K562 (cell line): ENCODE results near the gene U2SURP. TPM values are rescaled to one million over a fixed set of nuclear protein-coding genes. Genes with fewer than 3 reads are reported as not detected.

Source experiments
- ATAC-seq: fragments of 200-7000 bp; cut with Tn5 transposase; 3 replicates; pipeline ENCODE4 v1.9.1; 2020; ENCODE audit warnings: moderate library complexity
- BruUV-seq: library from RNA; stranded (reverse); fragments of 400-500 nt; replicated peaks from 2 replicates; lab custom pipeline; 2021; lab: Mats Ljungman, UMichigan
- CTCF ChIA-PET: fragments of 300-600 bp; formaldehyde crosslinking; extraction: SDS; loops from one replicate; lab custom pipeline; 2021; ENCODE audit warnings: low intra/inter-chr PET ratio; lab: Yijun Ruan, JAX
- POLR2A ChIA-PET: fragments of 300-600, 350-650 bp; sonication (Branson Sonifier 250); formaldehyde crosslinking; extraction: SDS; loops from one replicate; lab custom pipeline; 2021; ENCODE audit warnings: antibody characterized with exemption, inconsistent platforms; lab: Yijun Ruan, JAX
- DNase-seq, 4 experiments: peaks; one replicate each; pipeline versions ENCODE4 v3.0.0 to v3.0.0-alpha.2; 2011 to 2018; ENCODE audit warnings: low spot score in 3 of 4, mixed read lengths in 3 of 4; ENCODE audit errors: extremely low read depth in 1 of 4
- FAIRE-seq: peaks from 2 replicates; lab custom pipeline; 2011; peaks lifted over from hg19 to GRCh38; lab: Jason Lieb, UNC
- H2AFZ ChIP-seq: 2 replicates; pipeline ENCODE4 v1.6.0; 2011; ENCODE audit warnings: low read depth, low read length, control low read depth, inconsistent platforms
- H3K27ac ChIP-seq: fragments of 200-600 bp; 3 replicates; pipeline ENCODE4 v1.8.0; 2011; ENCODE audit warnings: low read depth, mild to moderate bottlenecking, control low read depth, inconsistent platforms, low read length, moderate library complexity, mixed read lengths; ENCODE audit errors: extremely low read depth
- H3K27me3 ChIP-seq, 2 experiments: fragments of 300-600 bp in 1 of 2; 2 replicates in 1 of 2; 3 replicates in 1 of 2; pipeline versions ENCODE4 v1.6.0 to v1.8.0; 2011; ENCODE audit warnings: inconsistent platforms in 2 of 2, low read length in 2 of 2, mild to moderate bottlenecking in 1 of 2, mixed read lengths in 1 of 2, moderate library complexity in 1 of 2; ENCODE audit not compliant: control insufficient read depth in 2 of 2, insufficient read depth in 2 of 2
- H3K36me3 ChIP-seq: fragments of 300-600 bp; 3 replicates; pipeline ENCODE4 v1.8.0; 2011; ENCODE audit warnings: mild to moderate bottlenecking, low read length, inconsistent platforms; ENCODE audit not compliant: control insufficient read depth, insufficient read depth
- H3K4me1 ChIP-seq, 2 experiments: fragments of 200-600 bp in 1 of 2; replicated peaks in 1 of 2; 2 replicates in 1 of 2; 3 replicates in 1 of 2; pipeline versions ENCODE4 v1.5.1 to v1.8.0; 2011; ENCODE audit warnings: inconsistent platforms in 2 of 2, low read length in 2 of 2, mild to moderate bottlenecking in 1 of 2, mixed read lengths in 1 of 2, moderate library complexity in 1 of 2; ENCODE audit not compliant: control insufficient read depth in 2 of 2, insufficient read depth in 2 of 2
- H3K4me2 ChIP-seq: 2 replicates; pipeline ENCODE4 v1.6.1; 2011; ENCODE audit warnings: low read length, control low read depth, inconsistent platforms, mixed read lengths; ENCODE audit not compliant: insufficient read depth
- H3K4me3 ChIP-seq: fragments of 200-600 bp; sonication (generic), shearing (Covaris generic); 2 replicates; pipeline ENCODE4 v1.5.1; 2016; ENCODE audit warnings: control low read depth, inconsistent platforms
- H3K79me2 ChIP-seq: fragments of 200-600 bp; 3 replicates; pipeline ENCODE4 v1.8.0; 2011; ENCODE audit warnings: low read length, inconsistent platforms; ENCODE audit not compliant: control insufficient read depth, insufficient read depth
- H3K9ac ChIP-seq, 2 experiments: 2 replicates each; pipeline versions ENCODE4 v1.6.0 to v1.6.1; 2011; ENCODE audit warnings: low read depth in 2 of 2, low read length in 2 of 2, control low read depth in 1 of 2, inconsistent platforms in 1 of 2, mild to moderate bottlenecking in 1 of 2, mixed read lengths in 1 of 2; ENCODE audit not compliant: insufficient read depth in 1 of 2
- H3K9me1 ChIP-seq: one replicate; pipeline ENCODE4 v1.6.0; 2011; ENCODE audit warnings: inconsistent platforms, mild to moderate bottlenecking, low read length, moderate library complexity; ENCODE audit not compliant: control insufficient read depth, insufficient read depth
- H3K9me3 ChIP-seq: replicated peaks from 2 replicates; pipeline ENCODE4 v1.5.1; 2011; ENCODE audit warnings: low read depth, low read length, inconsistent platforms; ENCODE audit not compliant: control insufficient read depth, insufficient read depth
- H4K20me1 ChIP-seq: replicated peaks from 2 replicates; pipeline ENCODE4 v1.6.1; 2011; ENCODE audit warnings: low read length, inconsistent platforms, mixed read lengths; ENCODE audit not compliant: control insufficient read depth, insufficient read depth
- CEBPB ChIP-seq: fragments of 450-650 bp; IDR thresholded peaks from 2 replicates; pipeline ENCODE4 v1.6.1; 2016; ENCODE audit warnings: missing genetic modification characterization, missing compliant biosample characterization
- CEBPG ChIP-seq, 3 experiments: fragments of 200-800 bp in 1 of 3; sonication (Bioruptor generic) in 1 of 3; sonication (generic) in 1 of 3; formaldehyde crosslinking in 1 of 3; IDR thresholded peaks in 2 of 3; conservative IDR thresholded peaks in 1 of 3; 2 replicates each; pipeline versions ENCODE4 v1.6.1 to v1.8.0; 2016 to 2022; ENCODE audit warnings: missing compliant biosample characterization in 2 of 3, missing genetic modification characterization in 2 of 3, mild to moderate bottlenecking in 1 of 3, missing genetic modification reagents in 1 of 3
- KDM1A ChIP-seq, 2 experiments: fragments of 450-650 bp; IDR thresholded peaks; 2 replicates each; pipeline ENCODE4 v1.6.1; 2016; ENCODE audit warnings: mild to moderate bottlenecking in 2 of 2
- KLF16 ChIP-seq: IDR thresholded peaks from 2 replicates; pipeline ENCODE4 v1.6.1; 2016; ENCODE audit warnings: antibody characterized with exemption
- LCOR ChIP-seq: sonication (generic); formaldehyde crosslinking; IDR thresholded peaks from 2 replicates; pipeline ENCODE4 v1.8.0; 2022; ENCODE audit warnings: mild to moderate bottlenecking, missing genetic modification reagents
- NCOA6 ChIP-seq: fragments of 450-650 bp; IDR thresholded peaks from 2 replicates; pipeline ENCODE4 v1.6.1; 2017; ENCODE audit warnings: mild to moderate bottlenecking
- PTRF ChIP-seq: fragments of 450-650 bp; IDR thresholded peaks from 2 replicates; pipeline ENCODE4 v1.6.1; 2016; ENCODE audit warnings: mild to moderate bottlenecking, missing genetic modification characterization, missing compliant biosample characterization
- SMC3 ChIP-seq: conservative IDR thresholded peaks from 2 replicates; pipeline ENCODE4 v1.6.1; 2011; ENCODE audit warnings: low read depth, low read length, improper control_type of control experiment; ENCODE audit not compliant: insufficient read depth
- SREBF2 ChIP-seq: sonication (generic); formaldehyde crosslinking; IDR thresholded peaks from 2 replicates; pipeline ENCODE4 v1.4.0; 2020; ENCODE audit warnings: mild to moderate bottlenecking, missing genetic modification reagents
- STAG1 ChIP-seq: sonication (generic); formaldehyde crosslinking; IDR thresholded peaks from 2 replicates; pipeline ENCODE4 v1.5.0; 2020; ENCODE audit warnings: missing genetic modification reagents, borderline replicate concordance
- TCF7 ChIP-seq: sonication (generic); IDR thresholded peaks from 2 replicates; pipeline ENCODE4 v1.6.1; 2016; ENCODE audit warnings: antibody characterized with exemption, borderline replicate concordance
- ZNF41 ChIP-seq: fragments of 250-450 bp; sonication (Bioruptor Pico); conservative IDR thresholded peaks from 2 replicates; pipeline ENCODE4 v1.4.0; 2020; ENCODE audit warnings: mild to moderate bottlenecking
- ZNF551 ChIP-seq: fragments of 250-450 bp; sonication (Bioruptor Pico); IDR thresholded peaks from 2 replicates; pipeline ENCODE4 v1.5.0; 2021; ENCODE audit warnings: mild to moderate bottlenecking, moderate library complexity
- ZNF75A ChIP-seq: fragments of 450-650 bp; formaldehyde crosslinking; IDR thresholded peaks from 2 replicates; pipeline ENCODE4 v1.4.0; 2020; ENCODE audit warnings: mild to moderate bottlenecking
- ZNF780A ChIP-seq: fragments of 250-450 bp; sonication (Bioruptor Pico); IDR thresholded peaks from 2 replicates; pipeline ENCODE4 v1.5.0; 2021; ENCODE audit warnings: mild to moderate bottlenecking
- WGBS: fragments of 100-300 bp; shearing (Covaris generic); methylation state at CpG from one replicate; pipeline ENCODE4 v1.1.6; 2016; ENCODE audit warnings: low coverage, mixed read lengths; ENCODE audit not compliant: insufficient coverage; ENCODE audit errors: missing lambda C conversion rate; 5-methylcytosine and 5-hydroxymethylcytosine counted together
- in situ Hi-C: fragments of 300-500 bp; cut with MboI; formaldehyde crosslinking; loops from 4 replicates; pipeline ENCODE4 v1.15.0; 2018; ENCODE audit warnings: inconsistent platforms, mixed read lengths
- intact Hi-C: fragments of 100-400 bp; cut with micrococcal nuclease; formaldehyde crosslinking; loops from 2 replicates; pipeline ENCODE4 v1.14.2; 2022
- polyA plus RNA-seq, 8 experiments: library from polyadenylated mRNA; depleted of rRNA in 4 of 8; stranded (reverse) in 5 of 8; unstranded in 3 of 8; fragments of >200 nt; fragmentation: Nextera tagmentation in 2 of 8; fragmentation: Illumina TruSeq in 1 of 8; extraction: Ambion mirVana in 2 of 8; extraction: Trizol in 1 of 8; gene quantifications; 2 replicates each; pipeline versions ENCODE4 v1.2.1 to v1.2.3, GENCODE V29; 2011 to 2014; ENCODE audit warnings: inconsistent platforms in 1 of 8, missing spikeins in 1 of 8
- total RNA-seq, 7 experiments: library from RNA; depleted of rRNA in 6 of 7; stranded (reverse); fragments of >200 nt in 6 of 7; fragmentation: Illumina TruSeq in 2 of 7; extraction: Trizol in 2 of 7; gene quantifications; 2 replicates each; pipeline versions ENCODE4 v1.2.1 to v1.2.3, GENCODE V29; 2011 to 2021; ENCODE audit warnings: low replicate concordance in 1 of 7
- TF ChIP-seq, protein P1 (sequence below): IDR thresholded peaks from 2 replicates; pipeline ENCODE4 v1.6.1; 2012; ENCODE audit warnings: low read depth, low read length, improper control_type of control experiment, borderline replicate concordance
- TF ChIP-seq, protein P2 (sequence below): sonication (generic); formaldehyde crosslinking; IDR thresholded peaks from 2 replicates; pipeline ENCODE4 v1.8.1; 2022; ENCODE audit warnings: missing genetic modification reagents
- TF ChIP-seq, protein P3 (sequence below), 3 experiments: IDR thresholded peaks in 2 of 3; conservative IDR thresholded peaks in 1 of 3; 2 replicates each; pipeline ENCODE4 v1.5.1; 2011 to 2012; ENCODE audit warnings: low read length in 3 of 3, mild to moderate bottlenecking in 3 of 3, control low read depth in 2 of 3, improper control_type of control experiment in 1 of 3, inconsistent platforms in 1 of 3, low read depth in 1 of 3, mixed read lengths in 1 of 3, moderate library complexity in 1 of 3; ENCODE audit not compliant: insufficient read depth in 2 of 3

The U2SURP gene
- total and polyA plus RNA-seq, 9 of the 15 experiments (the other 6 are each of a cell fraction or from before 2014, with no cell fraction given): 128 to 322 (median 191) TPM

DNA sequence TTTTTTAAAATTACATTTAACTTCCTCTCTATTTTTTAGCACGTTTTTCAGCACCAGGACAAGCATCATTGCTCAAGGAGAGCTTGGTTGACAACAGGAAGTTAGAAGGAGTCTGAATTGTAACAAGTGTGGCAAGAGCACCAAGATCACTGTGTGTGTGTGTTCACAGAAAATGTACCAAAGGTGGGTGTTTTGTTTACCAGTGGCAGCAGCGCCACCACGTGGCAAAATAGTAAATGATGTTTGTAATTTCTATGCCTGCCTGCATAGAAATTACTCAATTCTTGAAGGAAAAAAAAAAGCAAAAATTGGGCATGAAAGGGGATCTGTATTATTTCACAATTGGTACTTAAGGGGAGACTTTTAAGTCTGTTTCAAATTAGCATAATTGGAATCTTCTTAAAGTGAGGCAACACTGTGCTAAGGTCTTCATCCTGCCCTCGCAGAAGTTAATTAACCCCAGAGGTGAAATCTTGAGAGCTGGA lies 7.4 kb upstream of the U2SURP start:
- no peak overlapping the region for H3K9ac ChIP-seq
- no TSS peak for BruUV-seq
- no peaks in the 10 kb centered on the region for H4K20me1 ChIP-seq
- H3K36me3 ChIP-seq: no peaks in the 10 kb centered on the region
- peaks cover 1% of the 10 kb centered on the region; the same call in 1 of the 3 replicates for H3K79me2 ChIP-seq
- peaks cover 8 to 22% of the 10 kb centered on the region in 2 experiments; a peak in 3 of 5 replicates for H3K4me1 ChIP-seq
- H3K27ac ChIP-seq: no peak overlapping the region
- intact Hi-C loops (loop anchor here (1.0 to 10.0 kb wide), 6 partner anchors 65 to 972 kb away; partner anchors contain the start of gene XRN1), in situ Hi-C loops (loop anchor here (5.0 kb wide), 2 partner anchors 172 to 407 kb away; no protein-coding TSS in a partner anchor)
- H3K27me3 ChIP-seq: no peaks in the 10 kb centered on the region
- no peak overlapping the region for H3K4me2 ChIP-seq
- H2AFZ ChIP-seq: peak overlapping the region; percentile 1; the same call in 1 of the 2 replicates
- no peaks in the 10 kb centered on the region for H3K9me1 ChIP-seq
- DNase-seq: peak; percentile 55 to 85 (median 63)
- ATAC-seq: peak; percentile 74
- CTCF ChIA-PET: interaction anchor here (0.6 to 2.9 kb wide), 8 partner anchors 18 to 868 kb away, joined by 3 to 20 read pairs (median 4); no protein-coding TSS in a partner anchor
- peak; percentile 90 for FAIRE-seq
- no peaks in the 10 kb centered on the region for H3K9me3 ChIP-seq
- POLR2A ChIA-PET: no interaction called here
- 21% methylated on average over 4 of the region's 4 CpGs for WGBS
- no peak overlapping the region for H3K4me3 ChIP-seq
- TF ChIP-seq ZNF551 (no peak), CEBPB (tag) (peak; percentile 91), STAG1 (peak; percentile 71; the same call in 1 of the 2 replicates), ZNF780A (CRISPR knock-in tag) (no peak), SREBF2 (no peak), PTRF (no peak), ZNF75A (CRISPR knock-in tag) (no peak), CEBPG (CRISPR knock-in tag; IDR thresholded peaks at IDR 0.05) (no peak), CEBPG (tag; conservative IDR thresholded peaks at IDR 0.05 in 1 of 2, IDR thresholded peaks at IDR 0.05 in 1 of 2) (peak; percentile 75 to 78), KLF16 (0 out of 2 replicates have a peak, but pooled peaks have one; percentile 12), ZNF41 (CRISPR knock-in tag) (no peak), LCOR (CRISPR knock-in tag) (0 out of 2 replicates have a peak, but pooled peaks have one; percentile 39), KDM1A (IDR thresholded peaks at IDR 0.05) (no peak), SMC3 (peak; percentile 81), NCOA6 (no peak), TCF7 (no peak)
- TF ChIP-seq, protein P1, sequence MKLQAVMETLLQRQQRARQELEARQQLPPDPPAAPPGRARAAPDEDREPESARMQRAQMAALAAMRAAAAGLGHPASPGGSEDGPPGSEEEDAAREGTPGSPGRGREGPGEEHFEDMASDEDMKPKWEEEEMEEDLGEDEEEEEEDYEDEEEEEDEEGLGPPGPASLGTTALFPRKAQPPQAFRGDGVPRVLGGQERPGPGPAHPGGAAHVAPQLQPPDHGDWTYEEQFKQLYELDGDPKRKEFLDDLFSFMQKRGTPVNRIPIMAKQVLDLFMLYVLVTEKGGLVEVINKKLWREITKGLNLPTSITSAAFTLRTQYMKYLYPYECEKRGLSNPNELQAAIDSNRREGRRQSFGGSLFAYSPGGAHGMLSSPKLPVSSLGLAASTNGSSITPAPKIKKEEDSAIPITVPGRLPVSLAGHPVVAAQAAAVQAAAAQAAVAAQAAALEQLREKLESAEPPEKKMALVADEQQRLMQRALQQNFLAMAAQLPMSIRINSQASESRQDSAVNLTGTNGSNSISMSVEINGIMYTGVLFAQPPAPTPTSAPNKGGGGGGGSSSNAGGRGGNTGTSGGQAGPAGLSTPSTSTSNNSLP: no peak
- TF ChIP-seq, protein P2, sequence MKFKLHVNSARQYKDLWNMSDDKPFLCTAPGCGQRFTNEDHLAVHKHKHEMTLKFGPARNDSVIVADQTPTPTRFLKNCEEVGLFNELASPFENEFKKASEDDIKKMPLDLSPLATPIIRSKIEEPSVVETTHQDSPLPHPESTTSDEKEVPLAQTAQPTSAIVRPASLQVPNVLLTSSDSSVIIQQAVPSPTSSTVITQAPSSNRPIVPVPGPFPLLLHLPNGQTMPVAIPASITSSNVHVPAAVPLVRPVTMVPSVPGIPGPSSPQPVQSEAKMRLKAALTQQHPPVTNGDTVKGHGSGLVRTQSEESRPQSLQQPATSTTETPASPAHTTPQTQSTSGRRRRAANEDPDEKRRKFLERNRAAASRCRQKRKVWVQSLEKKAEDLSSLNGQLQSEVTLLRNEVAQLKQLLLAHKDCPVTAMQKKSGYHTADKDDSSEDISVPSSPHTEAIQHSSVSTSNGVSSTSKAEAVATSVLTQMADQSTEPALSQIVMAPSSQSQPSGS (CRISPR knock-in tag): no peak
- TF ChIP-seq, protein P3, sequence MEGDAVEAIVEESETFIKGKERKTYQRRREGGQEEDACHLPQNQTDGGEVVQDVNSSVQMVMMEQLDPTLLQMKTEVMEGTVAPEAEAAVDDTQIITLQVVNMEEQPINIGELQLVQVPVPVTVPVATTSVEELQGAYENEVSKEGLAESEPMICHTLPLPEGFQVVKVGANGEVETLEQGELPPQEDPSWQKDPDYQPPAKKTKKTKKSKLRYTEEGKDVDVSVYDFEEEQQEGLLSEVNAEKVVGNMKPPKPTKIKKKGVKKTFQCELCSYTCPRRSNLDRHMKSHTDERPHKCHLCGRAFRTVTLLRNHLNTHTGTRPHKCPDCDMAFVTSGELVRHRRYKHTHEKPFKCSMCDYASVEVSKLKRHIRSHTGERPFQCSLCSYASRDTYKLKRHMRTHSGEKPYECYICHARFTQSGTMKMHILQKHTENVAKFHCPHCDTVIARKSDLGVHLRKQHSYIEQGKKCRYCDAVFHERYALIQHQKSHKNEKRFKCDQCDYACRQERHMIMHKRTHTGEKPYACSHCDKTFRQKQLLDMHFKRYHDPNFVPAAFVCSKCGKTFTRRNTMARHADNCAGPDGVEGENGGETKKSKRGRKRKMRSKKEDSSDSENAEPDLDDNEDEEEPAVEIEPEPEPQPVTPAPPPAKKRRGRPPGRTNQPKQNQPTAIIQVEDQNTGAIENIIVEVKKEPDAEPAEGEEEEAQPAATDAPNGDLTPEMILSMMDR (IDR thresholded peaks at IDR 0.05 in 2 of 3, conservative IDR thresholded peaks at IDR 0.05 in 1 of 3; ENCODE audit: insufficient read depth in 2 of 3, low read depth in 1 of 3, low read length in 3 of 3): peak; percentile 73 to 88 (median 74)
